ENCODE results near the gene SH2D6. TPM values are rescaled to one million over a fixed set of nuclear protein-coding genes. Genes with fewer than 3 reads are reported as not detected.
"Not testable (repeated sequence)": the region's sequence is repeated elsewhere in the genome, so short reads cannot be mapped to it uniquely, and the experiment has no call there.

Gene SH2D6
- total RNA-seq, 1 experiment from 2014 or later, result not detected

DNA sequence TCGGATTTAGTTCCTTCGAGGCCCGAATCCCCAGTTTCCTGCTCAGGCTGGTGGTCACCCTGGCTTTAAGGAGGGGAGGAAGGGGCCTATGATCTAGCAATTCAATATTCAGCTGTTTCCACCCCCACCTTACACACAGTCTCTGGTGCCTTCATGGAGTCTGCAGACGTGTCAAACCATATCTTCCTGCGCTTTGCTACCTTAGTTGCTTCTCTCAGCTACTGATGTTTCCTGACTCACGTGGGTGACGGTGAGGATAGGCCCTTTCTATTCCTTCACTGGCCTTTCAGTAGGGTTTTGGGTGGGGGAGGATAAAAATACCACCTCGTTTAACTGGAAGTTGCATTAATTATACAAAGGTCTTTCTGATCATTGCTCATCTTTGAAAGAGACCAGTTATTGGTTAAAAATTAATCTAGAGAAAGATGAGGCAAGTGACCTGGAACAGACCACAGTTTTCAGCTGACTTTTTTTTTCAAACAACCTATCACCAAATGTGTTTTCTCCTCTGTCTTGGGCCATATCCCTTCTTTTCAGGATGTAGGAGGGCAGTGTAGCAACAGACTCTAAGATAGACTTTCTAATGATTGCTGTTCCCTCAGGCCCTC is 49.7 kb downstream of the SH2D6 start:
- Histone ChIP-seq H3K4me3 (no peak overlapping the region), H3K9me3 (replicated peaks) (no peaks in the 10 kb centered on the region), H3K4me1 (replicated peaks) (peaks cover 5% of the 10 kb centered on the region; the same call in 1 of the 2 replicates), H3K27ac (no peak overlapping the region), H3K36me3 (no peaks in the 10 kb centered on the region), H3K27me3 (replicated peaks) (no peaks in the 10 kb centered on the region)
- DNase-seq (ENCODE audit: low read depth in 1 of 2, low spot score in 2 of 2), result no peak

DNA sequence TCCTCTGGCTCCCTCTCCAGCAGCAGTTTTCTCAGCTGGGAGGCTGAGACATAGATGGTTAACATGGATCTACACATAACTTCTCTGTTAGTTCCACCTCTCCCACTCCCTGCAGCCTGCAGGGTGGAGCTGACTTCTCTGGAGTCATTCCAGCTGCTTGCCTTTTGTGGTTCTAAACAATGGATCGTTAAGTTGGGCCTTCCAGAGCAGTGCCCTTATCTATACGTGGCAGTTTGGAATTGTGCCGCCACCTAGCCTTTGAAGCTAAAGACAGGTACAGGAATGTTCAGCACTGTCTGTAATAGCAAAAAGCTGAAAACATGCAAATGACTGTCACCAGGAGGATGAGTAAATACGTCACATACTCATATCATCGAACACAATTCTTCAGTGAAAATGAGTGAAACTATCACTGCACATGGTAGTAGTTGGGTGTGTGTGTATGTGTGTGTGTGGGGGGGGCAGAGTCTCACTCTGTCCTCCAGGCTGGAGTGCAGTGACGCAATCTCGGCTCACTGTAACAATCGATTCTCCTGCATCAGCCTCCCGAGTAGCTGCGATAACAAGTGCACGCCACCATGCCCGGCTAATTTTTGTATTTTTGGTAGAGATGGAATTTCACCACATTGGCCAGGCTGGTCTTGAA is 50.3 kb downstream of the SH2D6 start:
- DNase-seq (ENCODE audit: low read depth in 1 of 2, low spot score in 2 of 2), result no peak
- Histone ChIP-seq H3K27me3 (replicated peaks) (no peaks in the 10 kb centered on the region), H3K27ac (no peak overlapping the region)

DNA sequence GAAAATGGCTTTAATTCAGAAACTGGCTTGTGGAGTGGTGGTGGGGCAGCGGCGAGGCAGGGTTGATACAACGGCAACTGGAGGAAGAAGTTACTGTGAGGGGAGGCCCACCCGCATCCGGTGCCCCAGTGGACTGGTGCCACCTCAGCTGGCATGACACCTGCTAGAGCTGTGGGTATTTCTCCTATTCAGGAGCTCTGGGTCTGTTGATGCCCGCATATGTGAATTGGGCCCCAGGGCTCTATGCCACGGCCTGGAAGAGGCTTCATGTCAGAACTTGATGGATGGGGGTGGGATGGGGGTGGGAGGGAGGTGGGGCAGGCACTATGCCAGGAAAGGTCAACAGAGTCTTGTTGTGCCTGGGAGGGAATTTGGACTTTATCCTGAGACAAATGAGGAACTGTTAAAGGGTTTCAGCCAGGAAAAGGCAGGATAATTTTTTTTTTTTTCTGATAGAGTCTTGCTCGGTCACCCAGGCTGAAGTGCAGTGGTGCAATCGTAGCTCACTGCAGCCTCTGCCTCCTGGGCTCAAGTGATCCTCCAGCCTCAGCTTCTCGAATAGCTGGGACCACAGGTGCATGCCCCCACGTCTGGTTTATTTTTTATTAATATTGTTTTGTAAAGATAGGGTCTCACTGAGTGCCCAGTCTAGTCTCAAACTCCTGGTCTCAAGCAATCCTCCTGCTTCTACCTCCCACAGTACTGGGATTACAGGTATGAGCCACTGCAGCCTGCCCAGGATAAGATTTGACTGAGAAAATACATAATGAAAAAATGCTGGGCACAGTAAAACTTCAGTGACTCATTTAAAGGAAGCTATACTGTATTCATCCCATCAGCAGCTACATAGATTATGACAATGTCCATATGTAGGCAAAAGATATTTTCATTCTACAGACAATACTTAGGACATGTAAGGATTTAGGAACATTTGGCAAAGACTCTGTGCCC is 52.6 kb downstream of the SH2D6 start:
- DNase-seq (ENCODE audit: low read depth in 1 of 2, low spot score in 2 of 2), result no peak
- H3K27me3 ChIP-seq (replicated peaks), result no peaks in the 10 kb centered on the region
- no peak overlapping the region for H3K4me3 ChIP-seq
- no peaks in the 10 kb centered on the region for H3K36me3 ChIP-seq
- no peaks in the 10 kb centered on the region for H3K9me3 ChIP-seq (replicated peaks)
- peaks cover 5% of the 10 kb centered on the region; the same call in 1 of the 2 replicates for H3K4me1 ChIP-seq (replicated peaks)
- H3K27ac ChIP-seq, result no peak overlapping the region

More for the DNA sequence above, 50.3 kb downstream of the SH2D6 start:
- Histone ChIP-seq H3K36me3 (no peaks in the 10 kb centered on the region), H3K4me1 (replicated peaks) (peaks cover 5% of the 10 kb centered on the region; the same call in 1 of the 2 replicates), H3K9me3 (replicated peaks) (no peaks in the 10 kb centered on the region), H3K4me3 (no peak overlapping the region)

DNA sequence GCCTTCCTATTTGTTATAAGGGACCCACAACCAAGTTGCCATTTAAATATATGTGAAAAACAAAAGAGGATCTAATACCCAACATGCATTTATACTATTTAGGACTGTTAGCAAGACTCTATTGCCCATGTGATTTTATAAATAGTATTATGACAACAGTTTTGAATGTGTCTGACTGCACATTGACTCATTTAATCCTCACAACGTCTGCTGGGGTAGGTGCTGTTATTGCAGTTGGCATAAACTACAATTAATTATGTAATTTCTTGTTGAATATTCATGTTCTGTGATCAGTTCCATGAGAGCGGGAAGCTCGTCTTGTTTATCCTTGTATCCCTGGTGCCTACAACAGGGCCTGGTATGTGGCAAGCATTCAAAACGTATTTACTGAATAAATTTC is 53.7 kb downstream of the SH2D6 start:
- no peak for DNase-seq (ENCODE audit: low read depth in 1 of 2, low spot score in 2 of 2)
- Histone ChIP-seq H3K36me3 (no peaks in the 10 kb centered on the region), H3K27ac (no peak overlapping the region), H3K4me1 (replicated peaks) (peaks cover 5% of the 10 kb centered on the region; the same call in 1 of the 2 replicates), H3K9me3 (replicated peaks) (no peaks in the 10 kb centered on the region), H3K4me3 (no peak overlapping the region), H3K27me3 (replicated peaks) (no peaks in the 10 kb centered on the region)

DNA sequence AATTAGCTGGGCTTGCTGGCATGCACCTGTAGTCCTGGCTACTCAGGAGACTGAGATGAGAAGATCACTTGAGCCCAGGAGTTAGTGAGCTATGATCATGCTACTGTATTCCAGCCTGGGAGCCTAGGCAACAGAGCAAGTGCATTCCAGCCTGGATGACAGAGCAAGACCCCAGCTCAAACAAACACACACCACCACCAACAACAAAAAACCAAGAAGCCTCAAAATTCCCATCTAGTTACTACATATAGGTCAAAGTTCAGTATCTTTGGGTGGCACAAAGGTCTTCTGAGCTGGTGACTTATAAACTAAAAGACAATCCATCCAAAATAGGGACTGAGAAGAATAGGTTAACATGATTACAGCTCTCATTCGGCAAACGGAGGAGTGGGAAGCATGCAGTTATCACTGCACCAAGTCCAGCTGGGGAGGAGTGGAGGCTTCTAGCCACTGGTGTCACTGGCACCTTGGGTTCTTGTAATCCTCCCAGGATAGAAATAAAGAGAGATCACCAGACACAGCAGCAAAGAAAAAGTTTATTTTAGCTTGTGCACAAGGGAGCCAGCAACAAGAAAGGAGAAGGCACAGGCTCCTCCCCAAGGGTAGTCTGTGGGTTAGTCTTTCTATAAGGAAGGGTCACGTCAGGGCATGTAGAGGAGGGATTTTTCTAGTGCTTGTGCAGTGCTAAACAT is 57.4 kb downstream of the SH2D6 start:
- Histone ChIP-seq H3K4me3 (no peak overlapping the region), H3K4me1 (replicated peaks) (no peaks in the 10 kb centered on the region), H3K36me3 (no peaks in the 10 kb centered on the region), H3K27me3 (replicated peaks) (no peaks in the 10 kb centered on the region), H3K9me3 (replicated peaks) (no peaks in the 10 kb centered on the region), H3K27ac (no peak overlapping the region)
- no peak for DNase-seq (ENCODE audit: low read depth in 1 of 2, low spot score in 2 of 2)

DNA sequence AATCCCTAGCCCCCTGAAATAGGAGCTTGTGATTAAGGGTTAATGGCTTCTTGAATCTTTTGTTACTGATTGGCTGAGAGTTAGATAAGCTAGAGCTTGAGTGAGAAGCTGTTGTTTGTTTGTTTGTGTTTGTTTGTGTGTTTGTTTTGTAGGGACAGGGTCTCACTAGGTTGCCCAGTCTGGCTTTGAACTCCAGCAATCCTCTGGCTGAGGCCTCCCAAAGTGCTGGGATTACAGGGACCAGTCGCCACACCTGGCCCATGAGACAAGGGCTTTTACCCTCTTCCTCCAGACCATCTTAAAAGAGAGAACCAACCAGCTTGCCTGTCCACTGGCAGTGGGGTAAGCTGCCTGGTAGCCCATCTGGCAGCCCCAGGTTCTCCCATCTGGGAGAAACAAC is 58.1 kb downstream of the SH2D6 start:
- Histone ChIP-seq H3K4me3 (no peak overlapping the region), H3K27me3 (replicated peaks) (no peaks in the 10 kb centered on the region), H3K27ac (no peak overlapping the region), H3K9me3 (replicated peaks) (no peaks in the 10 kb centered on the region), H3K4me1 (replicated peaks) (no peaks in the 10 kb centered on the region), H3K36me3 (no peaks in the 10 kb centered on the region)
- DNase-seq (ENCODE audit: low read depth in 1 of 2, low spot score in 2 of 2), result no peak

DNA sequence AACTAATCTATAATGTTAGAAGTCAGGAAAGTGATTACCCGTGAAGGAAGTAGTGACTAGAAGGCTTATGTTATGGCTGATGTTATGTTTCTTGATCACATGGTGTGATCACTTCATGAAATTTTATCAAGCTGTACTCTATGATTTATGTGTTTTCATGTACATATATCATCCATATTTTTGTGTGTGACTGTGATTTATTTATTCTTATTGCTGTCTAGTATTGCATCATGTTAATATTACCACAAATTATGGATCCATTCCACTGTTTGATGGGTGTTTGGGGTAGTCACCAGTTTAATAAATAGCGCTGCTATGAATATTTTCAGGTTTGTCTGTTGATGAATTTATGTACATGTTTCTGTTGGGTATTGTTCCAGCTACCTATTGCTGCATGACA is 59.4 kb downstream of the SH2D6 start:
- no peak overlapping the region for H3K4me3 ChIP-seq
- no peak for DNase-seq (ENCODE audit: low read depth in 1 of 2, low spot score in 2 of 2)
- no peak overlapping the region for H3K27ac ChIP-seq
- H3K36me3 ChIP-seq, result no peaks in the 10 kb centered on the region
- no peaks in the 10 kb centered on the region for H3K4me1 ChIP-seq (replicated peaks)
- H3K9me3 ChIP-seq (replicated peaks), result no peaks in the 10 kb centered on the region
- no peaks in the 10 kb centered on the region for H3K27me3 ChIP-seq (replicated peaks)

DNA sequence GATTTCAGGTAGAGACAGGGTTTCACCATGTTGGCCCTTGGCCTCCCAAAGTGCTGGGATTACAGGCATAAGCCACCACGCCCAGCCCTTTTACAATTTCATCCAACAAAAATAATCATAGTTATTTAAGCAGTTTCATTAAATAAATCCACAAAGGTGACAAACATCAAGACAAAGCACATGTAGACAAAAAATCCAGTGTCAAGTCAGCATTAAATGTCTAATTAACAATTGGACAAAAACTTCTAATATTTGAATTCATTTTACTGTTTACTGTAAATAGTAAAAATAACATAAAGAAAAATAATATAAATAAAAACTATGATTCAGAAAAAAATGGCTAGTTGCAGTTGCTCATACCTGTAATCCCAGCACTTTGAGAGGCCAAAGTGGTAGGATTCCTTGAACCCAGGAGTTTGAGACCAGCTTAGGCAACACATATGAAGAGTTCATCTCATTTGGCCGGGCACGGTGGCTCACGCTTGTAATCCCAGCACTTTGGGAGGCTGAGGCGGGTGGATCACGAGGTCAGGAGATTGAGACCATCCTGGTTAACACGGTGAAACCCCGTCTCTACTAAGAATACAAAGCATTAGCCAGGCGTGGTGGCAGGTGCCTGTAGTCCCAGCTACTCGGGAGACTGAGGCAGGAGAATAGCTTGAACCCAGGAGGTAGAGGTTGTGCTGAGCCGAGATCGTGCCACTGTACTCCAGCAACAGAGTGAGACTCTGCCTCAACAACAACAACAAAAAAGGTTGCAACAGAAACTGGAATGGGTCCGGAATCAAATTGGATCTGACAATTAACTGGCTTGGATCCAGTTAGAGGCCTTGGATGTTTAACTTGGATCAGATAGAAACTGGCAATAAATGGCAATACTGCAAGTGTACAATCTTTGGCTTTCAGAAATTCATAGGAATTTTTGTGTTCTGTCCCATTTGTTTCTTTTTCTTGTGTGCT is 63.6 kb downstream of the SH2D6 start:
- no peak overlapping the region for H3K4me3 ChIP-seq
- no peaks in the 10 kb centered on the region for H3K4me1 ChIP-seq (replicated peaks)
- no peaks in the 10 kb centered on the region for H3K9me3 ChIP-seq (replicated peaks)
- no peaks in the 10 kb centered on the region for H3K27me3 ChIP-seq (replicated peaks)
- H3K27ac ChIP-seq, result no peak overlapping the region
- H3K36me3 ChIP-seq, result no peaks in the 10 kb centered on the region
- DNase-seq (ENCODE audit: low read depth in 1 of 2, low spot score in 2 of 2), result no peak

DNA sequence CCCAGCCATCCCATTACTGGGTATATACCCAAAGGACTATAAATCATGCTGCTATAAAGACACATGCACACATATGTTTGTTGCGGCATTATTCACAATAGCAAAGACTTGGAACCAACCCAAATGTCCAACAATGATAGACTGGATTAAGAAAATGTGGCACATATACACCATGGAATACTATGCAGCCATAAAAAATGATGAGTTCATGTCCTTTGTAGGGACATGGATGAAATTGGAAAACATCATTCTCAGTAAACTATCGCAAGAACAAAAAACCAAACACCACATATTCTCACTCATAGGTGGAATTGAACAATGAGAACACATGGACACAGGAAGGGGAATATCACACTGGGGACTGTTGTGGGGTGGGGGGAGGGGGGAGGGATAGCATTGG is 66.1 kb downstream of the SH2D6 start:
- not testable (repeated sequence) for H3K4me3 ChIP-seq; H3K27me3 ChIP-seq (replicated peaks); H3K36me3 ChIP-seq; H3K27ac ChIP-seq; H3K9me3 ChIP-seq (replicated peaks); H3K4me1 ChIP-seq (replicated peaks); DNase-seq (ENCODE audit: low read depth in 1 of 2, low spot score in 2 of 2)

DNA sequence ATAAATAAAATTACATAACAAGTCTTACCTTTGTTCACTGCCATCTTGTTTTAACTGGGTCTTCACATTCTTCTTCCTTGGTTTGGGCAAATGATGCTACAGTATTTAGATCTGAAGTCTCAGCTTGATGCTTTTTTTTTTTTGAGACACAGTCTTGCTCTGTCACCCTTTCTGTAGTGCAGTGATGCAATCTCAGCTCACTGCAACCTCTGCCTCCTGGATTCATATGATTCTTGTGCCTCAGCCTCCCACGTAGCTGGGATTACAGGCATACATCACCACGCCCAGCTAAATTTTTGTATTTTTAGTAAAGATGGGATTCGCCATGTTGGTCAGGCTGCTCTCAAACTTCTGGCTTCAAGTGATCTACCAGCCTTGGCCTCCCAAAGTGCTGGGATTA is 67.3 kb downstream of the SH2D6 start:
- Histone ChIP-seq H3K27ac (no peak overlapping the region), H3K4me1 (replicated peaks) (no peaks in the 10 kb centered on the region), H3K27me3 (replicated peaks) (no peaks in the 10 kb centered on the region), H3K4me3 (no peak overlapping the region), H3K9me3 (replicated peaks) (no peaks in the 10 kb centered on the region), H3K36me3 (no peaks in the 10 kb centered on the region)
- no peak for DNase-seq (ENCODE audit: low read depth in 1 of 2, low spot score in 2 of 2)
